PFSK-1 (cell line): Measurements from ENCODE around the gene RNH1.

Experiments used
- FOXP2 ChIP-seq: optimal IDR thresholded peaks from 2 replicates; pipeline ENCODE3; 2011; ENCODE audit warnings: borderline replicate concordance, control low read depth, inconsistent platforms; ENCODE audit not compliant: insufficient read depth; ENCODE audit errors: extremely low read length, extremely low read depth
- POLR2AphosphoS5 ChIP-seq: IDR thresholded peaks from 2 replicates; pipeline ENCODE4 v1.6.1; 2012; ENCODE audit warnings: low read depth, mild to moderate bottlenecking, control low read depth, low read length, moderate library complexity
- SIN3A ChIP-seq: IDR thresholded peaks from 2 replicates; pipeline ENCODE4 v1.6.1; 2012; ENCODE audit warnings: mild to moderate bottlenecking, low read length, moderate library complexity, borderline replicate concordance; ENCODE audit not compliant: insufficient read depth
- TAF1 ChIP-seq: IDR thresholded peaks from 2 replicates; pipeline ENCODE4 v1.6.1; 2012; ENCODE audit warnings: low read length, control low read depth, borderline replicate concordance; ENCODE audit not compliant: insufficient read depth
- TF ChIP-seq, protein P1 (sequence below), 2 experiments: IDR thresholded peaks; 2 replicates each; pipeline versions ENCODE4 v1.6.1 to v1.8.0; 2011 to 2012; ENCODE audit warnings: low read depth in 2 of 2, low read length in 2 of 2, control low read depth in 1 of 2, inconsistent platforms in 1 of 2, mild to moderate bottlenecking in 1 of 2, moderate library complexity in 1 of 2; ENCODE audit not compliant: insufficient read depth in 1 of 2

The RNH1 gene

DNA sequence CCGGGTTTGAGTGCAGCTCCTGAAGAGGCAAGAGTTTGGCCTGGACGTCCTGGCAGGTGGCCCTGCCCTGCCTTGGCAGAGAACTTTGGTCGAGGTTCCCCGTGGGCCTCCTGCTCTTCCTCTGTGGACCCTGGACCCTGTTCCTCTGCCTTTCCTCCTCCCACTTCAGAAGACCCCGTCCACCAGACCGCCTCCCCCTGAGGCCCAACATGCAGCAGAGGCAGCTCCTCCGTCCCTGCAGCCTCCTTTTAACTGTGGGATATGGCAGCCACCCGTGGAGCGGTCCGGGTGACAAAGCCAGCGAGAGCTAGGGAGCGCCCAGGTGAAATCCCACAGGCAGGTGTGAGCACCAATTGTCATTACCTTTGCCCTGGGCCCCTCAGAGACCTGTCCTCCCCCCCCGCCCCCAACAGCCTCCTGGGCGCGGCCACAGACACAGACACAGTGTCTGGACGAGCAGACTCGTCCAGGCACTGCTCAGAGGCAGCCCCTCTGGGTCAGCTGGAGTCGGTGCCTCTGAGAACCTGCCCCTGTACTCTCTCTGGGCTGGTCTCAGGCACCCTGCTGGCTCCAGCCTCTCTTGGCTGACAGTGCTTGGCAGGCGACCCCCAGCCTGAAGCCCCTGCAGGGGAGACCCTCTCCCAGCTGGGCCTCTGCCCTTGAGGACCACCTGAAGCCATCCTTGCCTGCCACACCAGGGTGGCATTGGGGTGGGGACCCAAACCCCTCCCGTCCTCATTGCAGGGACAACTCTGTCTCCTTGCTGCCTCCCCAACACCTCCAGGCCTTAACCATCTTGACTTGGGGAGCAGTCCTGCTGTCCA, 61.1 kb downstream of the RNH1 start:
- no peak for TF ChIP-seq POLR2AphosphoS5
- TF ChIP-seq FOXP2: no peak
- no peak for TF ChIP-seq TAF1
- TF ChIP-seq SIN3A: no peak
- TF ChIP-seq, protein P1, sequence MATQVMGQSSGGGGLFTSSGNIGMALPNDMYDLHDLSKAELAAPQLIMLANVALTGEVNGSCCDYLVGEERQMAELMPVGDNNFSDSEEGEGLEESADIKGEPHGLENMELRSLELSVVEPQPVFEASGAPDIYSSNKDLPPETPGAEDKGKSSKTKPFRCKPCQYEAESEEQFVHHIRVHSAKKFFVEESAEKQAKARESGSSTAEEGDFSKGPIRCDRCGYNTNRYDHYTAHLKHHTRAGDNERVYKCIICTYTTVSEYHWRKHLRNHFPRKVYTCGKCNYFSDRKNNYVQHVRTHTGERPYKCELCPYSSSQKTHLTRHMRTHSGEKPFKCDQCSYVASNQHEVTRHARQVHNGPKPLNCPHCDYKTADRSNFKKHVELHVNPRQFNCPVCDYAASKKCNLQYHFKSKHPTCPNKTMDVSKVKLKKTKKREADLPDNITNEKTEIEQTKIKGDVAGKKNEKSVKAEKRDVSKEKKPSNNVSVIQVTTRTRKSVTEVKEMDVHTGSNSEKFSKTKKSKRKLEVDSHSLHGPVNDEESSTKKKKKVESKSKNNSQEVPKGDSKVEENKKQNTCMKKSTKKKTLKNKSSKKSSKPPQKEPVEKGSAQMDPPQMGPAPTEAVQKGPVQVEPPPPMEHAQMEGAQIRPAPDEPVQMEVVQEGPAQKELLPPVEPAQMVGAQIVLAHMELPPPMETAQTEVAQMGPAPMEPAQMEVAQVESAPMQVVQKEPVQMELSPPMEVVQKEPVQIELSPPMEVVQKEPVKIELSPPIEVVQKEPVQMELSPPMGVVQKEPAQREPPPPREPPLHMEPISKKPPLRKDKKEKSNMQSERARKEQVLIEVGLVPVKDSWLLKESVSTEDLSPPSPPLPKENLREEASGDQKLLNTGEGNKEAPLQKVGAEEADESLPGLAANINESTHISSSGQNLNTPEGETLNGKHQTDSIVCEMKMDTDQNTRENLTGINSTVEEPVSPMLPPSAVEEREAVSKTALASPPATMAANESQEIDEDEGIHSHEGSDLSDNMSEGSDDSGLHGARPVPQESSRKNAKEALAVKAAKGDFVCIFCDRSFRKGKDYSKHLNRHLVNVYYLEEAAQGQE (IDR thresholded peaks at IDR 0.05; ENCODE audit: insufficient read depth in 1 of 2, low read depth in 2 of 2, low read length in 2 of 2): no peak
